CD4-positive, alpha-beta T cell treated with Interleukin-4 for 1 hour (primary cell): ENCODE measurements around the gene BBS12.
"Not testable (repeated sequence)": the region's sequence is repeated elsewhere in the genome, so short reads cannot be mapped to it uniquely, and the experiment has no call there.

Source experiments
- DNase-seq, 2 donors: peaks; one replicate each; pipeline ENCODE4 v3.0.0-alpha.2; 2020 to 2022

BBS12 gene

DNA sequence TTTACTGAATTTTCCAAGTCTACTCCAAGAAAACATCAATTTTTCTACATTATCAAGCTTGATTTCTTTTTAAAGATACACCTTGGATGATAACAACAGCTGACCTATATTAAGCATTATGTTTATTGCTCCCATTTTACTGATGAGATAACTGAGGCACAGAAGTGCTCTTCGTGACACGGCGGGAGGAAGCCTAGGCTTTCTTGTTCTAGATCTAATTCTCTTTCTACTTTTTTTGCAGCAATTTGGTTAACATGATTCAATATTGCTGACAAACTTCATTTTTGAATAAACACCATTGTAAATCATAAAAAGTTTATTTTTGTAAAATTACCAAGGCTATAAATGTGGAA lies 33.8 kb downstream of the BBS12 start:
- no peak for DNase-seq

DNA sequence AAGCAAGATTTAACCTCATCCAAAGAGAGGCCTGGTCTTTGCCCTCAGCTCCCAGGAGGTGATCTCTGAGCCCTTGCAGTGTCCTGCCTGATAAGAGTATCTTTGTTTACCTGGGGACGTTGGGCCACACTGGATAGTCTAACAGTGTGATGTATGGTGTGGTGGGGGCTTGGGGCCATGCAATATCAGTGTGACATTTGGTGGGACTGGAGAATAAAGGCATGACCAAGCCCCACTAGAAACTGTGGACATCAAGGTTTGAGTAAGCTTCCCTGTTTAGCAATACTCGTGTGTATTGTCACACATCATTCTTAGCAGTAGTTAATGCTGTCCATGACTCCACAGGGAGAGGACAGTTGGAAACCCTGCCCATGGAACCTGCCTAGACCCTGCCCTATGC lies 34.4 kb downstream of the BBS12 start:
- DNase-seq: no peak

DNA sequence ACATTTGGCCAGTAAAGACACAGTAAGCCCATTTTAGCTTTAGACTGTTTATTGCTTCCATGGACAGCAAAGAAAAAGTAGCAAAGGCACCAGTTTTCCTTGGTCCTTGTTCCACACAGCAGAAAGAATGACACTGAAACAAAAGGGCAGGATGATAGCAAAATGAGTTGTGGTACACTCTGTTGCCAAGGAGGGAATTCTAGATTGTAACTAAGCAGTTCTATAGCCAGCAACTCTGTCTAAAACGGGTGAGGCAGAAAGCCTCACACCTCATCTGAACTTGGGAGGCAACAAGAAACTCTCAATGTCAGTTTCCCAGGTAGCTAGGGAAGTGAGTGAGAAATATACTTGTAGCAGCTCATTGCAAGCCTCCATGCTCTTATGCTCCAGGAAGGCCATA lies 39.2 kb downstream of the BBS12 start:
- DNase-seq: no peak

DNA sequence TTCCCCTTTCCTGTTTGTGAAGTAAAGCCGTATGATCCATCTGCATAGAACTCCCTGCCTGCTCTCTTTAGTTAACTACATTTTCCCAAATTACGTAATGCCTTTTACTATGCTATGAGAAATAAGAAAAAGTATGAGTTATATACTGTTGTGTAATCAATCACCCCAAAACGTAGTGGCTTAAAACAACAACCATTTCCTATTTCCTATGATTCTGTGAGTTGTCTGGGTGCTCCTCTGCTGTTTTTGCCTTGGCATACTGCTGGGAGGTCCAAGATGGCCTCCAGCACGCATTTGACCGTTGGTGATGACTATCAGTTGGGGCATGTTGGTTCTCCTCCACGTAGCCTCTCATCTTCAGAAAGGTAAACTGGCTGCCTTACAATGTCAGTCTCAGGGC lies 39.8 kb downstream of the BBS12 start:
- no peak for DNase-seq

DNA sequence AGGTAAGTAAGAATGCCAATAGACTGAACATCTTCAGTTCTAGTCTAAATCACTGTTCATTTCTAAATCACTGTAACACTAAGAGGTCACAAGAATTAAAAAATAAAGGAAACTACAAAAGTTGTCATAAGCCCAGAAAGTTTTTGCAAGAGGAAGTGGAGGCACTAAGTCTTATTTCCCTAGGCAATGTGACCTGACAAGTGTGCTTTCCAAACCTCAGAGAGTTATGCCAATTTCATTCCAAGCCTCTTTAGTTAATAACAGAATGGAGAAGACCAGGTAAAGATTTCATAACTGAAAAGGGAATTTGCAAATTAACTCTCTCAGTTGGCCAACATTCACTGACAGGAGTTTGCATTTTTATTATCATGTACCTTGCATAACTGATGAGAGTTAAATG lies 40.5 kb downstream of the BBS12 start:
- no peak for DNase-seq

DNA sequence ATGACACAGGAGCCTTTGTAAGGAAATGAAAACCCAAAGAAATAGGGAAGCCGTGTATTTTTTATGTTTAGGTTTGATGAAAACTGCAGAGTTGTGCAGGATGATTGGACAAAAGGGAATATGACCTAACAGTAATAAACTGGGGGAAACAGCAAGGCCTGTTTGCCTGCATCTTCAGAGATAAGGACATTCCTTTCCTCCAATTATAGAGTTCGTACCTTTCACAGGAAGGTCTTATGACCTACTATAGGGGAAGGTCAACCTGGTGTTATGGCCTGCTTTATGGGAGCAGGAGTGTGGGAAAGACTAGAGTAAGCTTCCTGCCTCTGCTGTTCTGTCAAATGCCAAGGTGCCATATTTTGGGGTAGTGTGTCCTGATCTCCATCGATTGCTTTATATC lies 42.5 kb downstream of the BBS12 start:
- no peak for DNase-seq

DNA sequence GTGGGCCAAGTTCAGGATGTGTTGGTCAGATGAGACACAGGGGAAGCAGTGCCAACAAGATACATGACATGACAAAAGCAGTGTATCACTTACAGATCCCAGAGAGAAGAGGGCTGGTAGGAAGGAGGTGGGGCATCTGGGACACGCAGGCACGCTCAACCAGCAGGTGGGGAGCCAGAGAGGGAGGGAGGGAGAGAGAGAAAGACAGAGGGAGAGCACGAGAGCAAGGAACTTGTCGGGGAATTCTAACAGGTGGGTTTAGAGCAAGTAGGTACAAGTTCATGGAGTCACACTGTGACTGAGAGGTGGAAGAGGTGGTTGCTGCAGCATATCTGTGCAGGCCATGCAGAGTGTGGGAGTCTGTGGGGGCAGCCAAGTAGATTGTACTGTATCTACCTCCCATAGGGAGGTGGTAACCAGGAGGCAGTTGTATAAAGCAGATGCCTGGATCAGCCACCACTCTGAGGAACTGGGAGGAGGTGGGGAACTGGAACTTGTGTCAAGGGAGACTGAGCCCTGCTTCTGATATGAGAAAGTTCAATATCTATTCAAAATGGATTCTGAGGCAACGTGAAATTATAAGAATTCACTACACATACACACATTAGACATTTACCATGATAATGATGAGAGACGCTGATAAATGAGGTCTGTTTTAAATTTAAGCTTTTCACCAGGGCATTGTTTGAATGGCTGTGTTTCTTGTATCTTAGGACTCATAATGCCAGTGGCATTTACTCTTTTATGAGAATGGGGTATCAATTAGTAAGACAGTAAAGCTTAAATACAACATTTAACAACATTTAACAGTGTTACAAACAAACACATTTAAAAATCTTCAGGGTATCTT lies 43.7 kb downstream of the BBS12 start:
- DNase-seq: no peak

DNA sequence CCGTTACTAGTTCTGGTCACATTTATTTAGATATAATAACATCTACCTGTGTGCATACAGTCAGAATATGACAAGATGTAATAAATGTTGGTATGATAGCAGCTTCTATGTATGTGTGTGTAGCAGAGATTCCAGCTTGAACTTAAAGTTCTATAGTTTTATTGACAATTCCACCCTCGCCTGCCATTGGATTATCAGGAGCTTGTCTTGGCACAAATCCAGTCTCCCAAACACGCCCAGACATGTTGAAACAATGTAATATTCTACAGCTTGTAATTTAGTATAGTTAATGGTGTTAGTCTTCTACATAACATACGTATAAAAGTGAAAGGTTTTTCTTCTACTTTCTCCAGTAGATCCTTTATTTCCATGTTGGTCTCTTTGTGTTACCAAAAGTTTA lies 44.4 kb downstream of the BBS12 start:
- no peak for DNase-seq

DNA sequence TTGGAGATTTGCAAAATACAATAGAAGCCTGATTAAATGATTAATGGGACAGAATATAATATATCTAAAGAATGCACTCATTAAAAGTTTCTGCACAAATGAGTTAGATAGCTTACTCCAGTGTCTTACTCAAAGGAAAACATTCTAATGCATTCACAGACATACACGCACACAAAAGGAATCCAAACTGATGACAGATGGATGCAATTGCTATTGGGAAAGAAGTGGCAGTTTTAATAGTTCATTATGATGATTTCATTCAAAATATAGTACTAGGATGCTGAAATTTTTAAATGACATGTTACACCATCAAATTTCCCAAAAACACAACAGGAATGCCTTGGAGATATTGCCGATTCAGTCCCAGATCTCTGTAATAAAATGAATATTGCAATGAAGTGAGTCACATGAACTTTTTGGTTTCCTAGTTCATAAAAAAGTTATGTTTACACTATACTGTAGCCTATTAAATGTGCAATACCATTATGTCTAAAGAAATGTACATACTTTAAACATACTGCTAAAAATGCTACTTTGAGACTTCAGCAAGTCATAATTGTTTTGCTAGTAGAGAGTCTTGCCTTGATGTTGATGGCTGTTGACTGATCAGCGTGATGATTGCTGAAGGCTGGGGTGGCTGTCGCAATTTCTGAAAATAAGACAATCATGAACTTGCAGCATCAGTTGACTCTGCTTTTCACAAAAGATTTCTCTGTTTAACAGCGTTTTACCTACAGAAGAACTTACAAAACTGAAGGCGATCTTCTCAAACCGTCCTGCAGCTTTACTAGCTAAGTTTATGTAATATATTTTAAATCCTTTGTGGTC lies 45.6 kb downstream of the BBS12 start:
- no peak for DNase-seq

DNA sequence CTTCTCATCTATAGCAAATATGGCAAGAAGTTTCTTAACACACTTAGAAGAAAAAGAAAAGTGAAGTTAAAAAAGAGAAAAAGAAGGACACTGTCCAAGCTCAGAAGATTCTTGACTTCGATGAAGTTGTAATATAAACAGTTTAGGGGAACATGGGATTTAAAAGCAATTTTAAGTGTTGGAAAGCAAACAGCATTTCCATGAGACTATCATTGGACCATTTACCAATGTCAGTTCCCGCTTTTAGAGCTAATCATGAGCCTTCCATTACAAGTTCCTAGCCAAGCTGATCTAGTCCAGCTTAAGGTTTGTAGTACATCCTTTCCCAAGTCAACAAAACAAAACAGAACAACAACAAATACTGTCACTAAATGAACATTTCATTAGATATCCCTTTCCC lies 49.0 kb downstream of the BBS12 start:
- DNase-seq: no peak

DNA sequence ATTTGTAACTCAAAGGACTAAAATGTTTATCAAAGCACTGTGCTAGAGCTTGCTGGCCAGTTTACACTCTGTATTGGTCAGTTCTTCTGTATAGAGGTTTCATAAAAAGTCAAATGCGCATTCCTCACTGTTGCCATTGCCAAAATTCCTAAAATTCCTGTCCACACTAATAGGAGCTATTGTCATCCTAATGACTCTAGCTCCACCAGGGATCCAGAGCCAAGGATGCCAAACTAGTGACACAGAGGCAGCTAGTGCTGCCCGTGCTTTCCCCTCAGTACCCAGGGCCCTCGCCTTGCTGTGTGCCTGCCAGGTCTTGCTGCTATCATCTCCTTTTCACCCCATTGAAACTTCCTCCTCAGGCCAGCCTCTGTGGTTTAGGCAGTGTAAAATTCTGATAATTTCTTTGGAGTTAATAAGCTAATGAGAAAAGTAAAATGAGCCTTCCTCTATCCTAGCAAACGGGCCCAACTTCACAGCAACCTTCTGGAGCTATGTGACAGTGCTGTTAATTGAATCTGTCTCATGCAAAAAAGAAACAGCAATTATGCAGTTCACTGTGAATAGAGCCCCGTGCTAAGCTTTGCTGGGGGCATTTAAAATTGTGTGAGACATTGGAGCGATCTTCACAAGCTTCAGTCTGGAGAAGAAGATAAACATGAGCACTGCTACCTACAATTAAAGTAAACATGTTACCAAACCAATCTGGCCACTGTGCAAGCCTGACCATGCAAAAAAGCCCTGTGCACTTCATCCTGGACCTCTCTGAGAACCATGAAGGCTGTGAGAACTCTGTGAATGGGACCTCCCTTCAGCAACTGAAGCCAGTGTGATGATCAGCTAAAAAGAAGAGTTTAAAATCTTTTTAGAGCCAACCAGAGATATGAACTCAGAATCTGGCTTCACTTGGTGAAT lies 51.1 kb downstream of the BBS12 start:
- no peak for DNase-seq

DNA sequence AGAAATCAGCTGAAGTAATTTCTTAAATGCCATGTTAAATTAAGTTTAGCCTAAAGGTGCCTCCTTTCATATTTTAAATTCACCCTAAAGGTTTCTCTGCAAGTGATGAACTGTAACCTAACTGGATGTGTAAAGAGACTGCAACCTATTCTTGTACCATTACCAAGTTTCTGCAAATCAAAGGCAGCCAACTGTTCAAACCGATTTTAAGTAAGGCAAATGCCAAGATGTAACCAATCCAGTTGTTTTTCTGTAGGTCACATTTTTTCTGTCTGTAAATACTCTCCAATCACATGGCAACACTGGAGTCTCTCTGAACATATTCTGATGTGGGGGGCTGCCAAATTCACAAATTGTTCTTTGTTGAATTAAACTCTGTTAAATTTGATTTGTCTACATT lies 51.8 kb downstream of the BBS12 start:
- DNase-seq: no peak

DNA sequence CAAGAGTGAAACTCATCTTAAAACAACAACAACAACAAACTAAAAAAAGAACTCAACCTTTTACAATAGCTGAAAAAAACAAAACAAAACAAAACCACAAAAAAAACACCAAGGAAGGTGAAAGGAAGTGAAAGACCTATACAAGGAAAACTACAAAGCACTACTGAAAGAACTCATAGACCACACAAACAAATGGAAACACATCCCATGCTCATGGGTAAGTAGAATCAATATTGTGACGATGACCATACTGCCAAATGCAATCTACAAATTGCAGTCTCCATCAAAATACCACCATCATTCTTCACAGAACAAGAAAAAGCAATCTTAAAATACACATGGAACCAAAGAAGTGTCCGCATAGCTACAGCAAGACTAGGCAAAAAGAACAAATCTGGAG lies 52.6 kb downstream of the BBS12 start:
- no peak for DNase-seq

DNA sequence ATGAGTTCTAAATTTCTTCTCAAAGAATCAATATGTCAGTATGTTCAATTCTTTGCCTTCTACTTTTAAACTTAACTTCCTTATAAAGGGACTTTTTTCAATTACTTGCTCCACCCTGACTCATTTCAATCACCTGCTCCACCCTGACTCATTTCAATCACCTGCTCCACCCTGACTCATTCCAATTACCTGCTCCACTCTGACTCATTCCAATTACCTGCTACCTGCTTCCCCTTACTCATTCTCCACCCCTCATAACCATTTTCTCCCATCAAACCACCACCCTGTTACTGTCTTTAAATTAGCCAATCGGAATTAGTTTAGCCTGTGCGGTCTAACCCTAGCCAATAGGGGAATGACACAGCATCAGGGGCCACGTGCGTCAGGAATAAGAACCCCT lies 53.8 kb downstream of the BBS12 start:
- DNase-seq: not testable (repeated sequence)

DNA sequence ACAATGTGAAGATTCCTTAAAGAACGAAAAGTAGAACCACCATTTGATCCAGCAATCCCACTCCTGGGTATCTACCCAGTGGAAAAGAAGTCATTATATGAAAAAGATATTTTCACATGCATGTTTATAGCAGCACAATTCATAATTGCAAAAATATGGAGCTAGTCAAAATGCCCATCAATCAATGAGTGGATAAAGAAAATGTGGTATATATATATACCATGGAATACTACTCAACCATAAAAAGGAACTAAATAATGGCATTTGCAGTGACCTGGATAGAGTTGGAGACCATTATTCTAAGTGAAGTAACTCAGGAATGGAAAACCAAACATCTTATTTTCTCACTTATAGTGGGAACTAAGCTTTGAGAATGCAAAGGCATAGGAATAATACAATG lies 54.4 kb downstream of the BBS12 start:
- not testable (repeated sequence) for DNase-seq

DNA sequence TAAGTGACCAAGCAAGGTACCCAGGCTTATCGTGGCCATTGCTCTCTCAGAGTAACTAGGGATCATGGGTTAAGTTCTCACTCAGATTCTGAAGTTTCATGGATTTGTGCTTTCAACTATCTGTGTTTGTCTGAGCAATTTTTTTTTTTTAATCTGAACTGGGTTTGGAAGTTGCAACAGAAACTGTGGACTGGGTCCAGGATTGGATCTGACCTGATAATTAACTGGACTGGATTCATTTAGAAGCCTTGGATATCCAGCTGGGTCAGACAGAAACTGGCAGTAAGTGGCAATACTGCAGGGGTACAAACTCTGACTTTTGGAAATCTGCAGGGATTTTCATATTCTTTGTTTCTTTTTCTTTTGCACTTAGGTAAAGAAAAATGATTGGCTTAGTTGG lies 55.4 kb downstream of the BBS12 start:
- no peak for DNase-seq

DNA sequence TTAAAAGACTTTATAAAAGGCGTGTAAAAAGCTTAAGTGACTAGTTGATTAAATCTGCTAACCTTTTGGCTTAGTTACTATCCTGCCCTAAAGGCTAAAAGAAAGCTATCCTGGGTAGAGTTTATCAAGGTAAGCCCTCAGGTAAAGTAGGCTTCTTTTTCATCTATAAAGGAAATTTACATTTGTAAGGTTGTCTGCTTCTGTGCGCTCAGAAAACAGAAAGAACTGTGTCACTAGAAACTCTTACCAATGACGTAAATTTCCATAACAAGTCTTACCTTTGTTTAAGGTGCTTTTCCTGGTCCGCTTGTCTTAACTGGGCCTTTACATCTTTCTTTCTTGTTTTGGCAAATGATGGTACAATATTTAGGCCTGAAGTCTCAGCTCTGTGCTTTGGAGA lies 56.4 kb downstream of the BBS12 start:
- DNase-seq: no peak

DNA sequence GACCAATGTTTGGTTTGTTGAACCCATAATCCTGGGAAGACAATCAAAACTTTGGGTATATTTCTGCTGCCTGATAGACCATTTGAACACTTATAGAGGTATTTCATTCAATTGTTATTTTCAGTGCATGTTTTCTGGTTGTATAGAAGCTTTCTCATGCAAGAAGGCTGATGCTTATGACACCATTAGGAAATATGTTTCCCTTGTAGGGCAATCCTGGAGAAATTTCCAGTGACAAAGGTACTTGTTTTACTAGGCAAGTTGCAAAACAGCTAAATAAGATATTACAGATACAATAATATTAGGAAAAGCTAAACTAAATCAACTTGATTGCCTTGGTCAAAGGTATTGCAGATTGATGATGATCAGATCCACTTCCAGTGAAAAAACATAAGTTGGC lies 61.3 kb downstream of the BBS12 start:
- DNase-seq: no peak
